NCI-H2107 (cell line): ENCODE results near the gene DEPDC5.
"Not testable (repeated sequence)": the region's sequence is repeated elsewhere in the genome, so short reads cannot be mapped to it uniquely, and the experiment has no call there.

Experiments used
- DNase-seq: peaks from one replicate; lab custom pipeline; 2025; lab: John Stamatoyannopoulos, UW

DEPDC5 gene

DNA sequence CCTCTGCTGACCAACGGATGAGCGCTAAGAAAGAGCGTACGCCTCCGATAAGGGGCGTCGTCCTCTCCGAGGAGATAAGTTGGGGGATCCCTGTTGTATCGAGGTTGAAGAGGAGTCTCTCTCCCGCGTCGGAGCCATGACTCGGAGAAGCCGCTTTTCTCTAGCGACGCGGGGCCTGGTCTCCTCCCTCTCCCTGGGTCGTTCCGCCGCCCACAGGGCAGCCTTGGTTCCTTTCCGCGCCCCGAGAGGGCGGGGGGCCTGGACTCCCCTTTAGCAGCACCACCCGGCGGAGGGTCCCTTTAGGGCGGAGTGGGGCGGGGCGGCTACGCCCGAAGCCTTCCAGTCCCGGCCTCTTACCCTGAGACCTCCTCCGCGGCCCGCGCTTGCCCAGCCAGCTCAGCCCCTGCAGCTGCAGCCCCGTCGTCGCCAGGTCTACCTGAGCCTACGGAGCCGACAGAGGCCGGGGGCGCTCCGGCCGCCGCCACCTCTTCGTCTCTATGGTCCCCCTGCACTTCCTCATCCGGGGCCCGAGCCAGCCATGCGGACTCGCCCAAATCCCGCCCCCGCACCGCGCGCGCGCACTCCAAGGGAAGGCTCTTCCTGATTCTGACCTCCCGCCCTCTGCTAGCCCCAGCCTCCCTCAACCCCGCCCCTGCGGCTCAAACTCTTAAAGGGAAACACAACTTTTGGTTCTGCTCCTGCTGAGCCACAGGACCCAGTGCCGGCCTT lies 4.0 kb upstream of the DEPDC5 start, which contains the start of gene PRR14L:
TSS of gene PRR14L (minus strand) at position 497 of the 729 bp plus-strand sequence. CDS start 11,272 bp downstream, outside the sequence.
- peak; percentile 90 for DNase-seq

- DNase-seq = no peak
Measured at GRCh38 chr22:31750365-31751284, 3.2 kb upstream of the DEPDC5 start.

DNA sequence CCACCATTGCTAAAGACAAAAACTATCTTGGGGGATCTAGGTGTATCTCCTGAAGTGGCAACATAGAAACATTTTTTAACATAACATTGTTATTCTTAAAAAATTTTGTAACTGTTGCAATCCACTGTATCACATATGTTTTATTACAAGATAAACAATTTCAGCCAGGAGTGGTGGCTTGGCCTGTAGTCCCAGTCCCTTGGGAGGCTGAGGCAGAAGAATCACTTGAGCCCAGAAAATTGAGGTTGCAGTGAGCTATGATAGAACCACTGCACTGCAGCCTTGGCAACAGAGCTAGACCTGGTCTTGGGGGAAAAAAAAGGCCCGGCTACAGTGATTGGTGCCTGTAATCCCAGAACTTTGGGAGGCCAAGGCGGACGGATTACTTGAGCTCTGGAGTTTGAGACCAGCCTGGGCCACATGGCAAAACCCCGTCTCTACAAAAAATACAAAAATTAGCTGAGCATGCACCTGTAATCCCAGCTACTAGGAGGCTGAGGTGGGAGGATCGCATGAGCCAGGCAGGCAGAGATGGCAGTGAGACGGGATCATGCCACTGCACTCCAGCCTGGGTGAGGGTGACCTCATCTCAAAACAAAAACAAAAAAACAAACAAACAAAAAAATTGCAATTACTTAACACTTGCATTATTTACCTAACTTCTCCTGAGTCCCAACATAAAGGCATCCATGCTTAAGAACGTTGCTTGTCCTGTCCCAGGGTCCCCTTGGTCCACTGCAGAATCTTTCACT lies 1.5 kb upstream of the DEPDC5 start:
- no peak for DNase-seq

DNA sequence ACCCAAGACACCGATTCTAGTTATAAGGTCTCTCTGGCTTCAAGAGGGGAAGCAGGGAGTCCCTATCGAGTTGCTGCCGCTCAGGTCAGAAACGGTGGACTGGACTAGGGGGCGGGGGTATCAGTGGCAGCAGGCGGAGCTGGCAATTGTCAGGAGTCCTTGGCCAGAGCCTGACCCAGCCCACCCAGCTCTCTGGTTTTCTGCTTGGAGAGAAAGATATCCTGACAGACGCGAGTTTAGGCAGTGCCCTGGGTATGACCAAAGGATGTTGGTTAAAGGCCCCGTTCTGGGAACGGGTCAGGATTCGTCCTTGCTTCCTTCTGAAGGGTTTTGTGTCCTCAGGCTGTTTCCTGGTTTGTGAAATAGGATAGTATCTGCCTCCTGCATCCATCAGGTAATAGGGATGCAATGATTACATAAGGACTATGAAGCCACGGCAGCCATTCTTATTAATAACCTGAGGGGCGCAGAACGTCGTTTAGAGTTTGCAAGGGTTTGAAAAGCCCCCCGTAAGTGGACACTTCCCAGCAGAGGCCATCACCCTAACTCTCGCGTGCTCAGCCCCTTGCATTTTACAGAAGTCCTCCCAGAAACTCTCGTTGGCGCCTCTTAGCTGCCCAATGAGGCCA lies 700 bp upstream of the DEPDC5 start:
- no peak for DNase-seq

GRCh38 chr22:31754813-31755212 lies 994 bp downstream of the DEPDC5 start:
- no peak for DNase-seq

GRCh38 chr22:31757265-31757664 lies 3.4 kb downstream of the DEPDC5 start:
- DNase-seq = no peak

GRCh38 chr22:31758860-31759259 lies 5.0 kb downstream of the DEPDC5 start:
- DNase-seq = not testable (repeated sequence)

DNA sequence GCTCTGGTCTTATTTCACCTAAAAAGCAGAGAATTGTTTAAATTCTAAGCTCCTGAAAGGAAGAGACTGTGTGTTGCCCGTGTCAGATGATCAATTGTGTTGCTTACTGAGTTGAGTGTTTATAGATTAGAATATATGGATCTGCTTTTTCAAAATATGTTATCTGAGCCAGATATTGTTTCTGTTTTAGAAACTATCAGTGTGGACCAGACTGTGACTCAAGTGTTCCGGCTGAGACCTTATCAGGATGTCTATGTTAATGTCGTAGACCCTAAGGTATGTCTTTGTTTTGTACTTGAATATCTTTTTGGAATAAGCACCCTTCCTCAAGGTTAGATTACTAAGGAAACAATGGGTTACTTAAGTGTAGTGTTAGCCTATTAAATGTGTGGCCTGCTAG lies 11.0 kb downstream of the DEPDC5 start:
- no peak for DNase-seq

DNA sequence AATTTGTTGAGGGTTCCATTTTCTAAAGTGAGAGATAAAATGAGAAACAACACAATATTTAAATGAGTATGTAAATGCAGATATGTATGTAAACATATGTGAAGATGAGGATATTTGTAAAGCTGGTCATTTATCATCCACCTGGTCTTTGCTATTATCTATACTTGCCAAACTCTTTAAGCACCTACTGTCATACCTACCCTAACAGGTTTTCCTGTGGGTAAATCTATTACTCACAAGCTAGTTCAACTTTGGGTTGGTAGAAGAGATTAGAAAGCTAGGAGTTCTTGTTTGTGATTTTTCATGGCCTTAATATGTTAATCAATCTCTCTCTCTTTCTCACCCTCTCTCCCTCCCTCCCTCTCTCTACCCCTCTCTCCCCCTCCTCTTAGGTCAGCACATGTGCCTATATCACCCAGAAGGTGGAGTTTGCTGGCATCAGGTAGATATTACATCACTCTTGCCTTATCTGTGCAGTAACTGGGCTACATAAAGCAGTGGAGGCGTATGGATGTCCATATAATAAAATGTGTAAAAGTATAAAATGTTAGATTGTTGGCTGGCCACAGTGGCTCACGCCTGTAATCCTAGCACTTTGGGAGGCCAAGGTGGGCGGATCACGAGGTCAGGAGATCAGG lies 14.7 kb downstream of the DEPDC5 start:
- no peak for DNase-seq

DNA sequence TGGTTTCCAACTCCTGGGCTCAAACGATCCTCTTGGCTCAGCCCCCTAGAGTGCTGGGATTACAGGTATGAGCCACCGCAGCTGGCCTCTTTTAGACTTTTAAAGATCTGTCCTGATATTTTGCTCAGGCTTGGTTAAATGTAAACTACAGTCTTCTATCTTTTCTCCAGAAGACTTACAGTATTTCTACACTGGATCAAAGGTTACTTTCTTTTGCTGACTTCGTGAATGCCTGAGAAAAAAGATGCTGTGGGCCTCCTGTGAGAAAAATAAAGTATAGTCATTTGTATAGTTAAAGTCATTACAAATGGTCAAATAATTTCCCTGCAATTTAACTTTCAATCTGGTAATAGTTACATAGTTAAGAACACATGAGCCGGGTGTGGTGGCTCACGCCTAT lies 19.6 kb downstream of the DEPDC5 start:
- no peak for DNase-seq

GRCh38 chr22:31776231-31776630 lies 22.4 kb downstream of the DEPDC5 start:
- DNase-seq = no peak

- DNase-seq = no peak
Measured at GRCh38 chr22:31789803-31790202, 36.0 kb downstream of the DEPDC5 start.

DNA sequence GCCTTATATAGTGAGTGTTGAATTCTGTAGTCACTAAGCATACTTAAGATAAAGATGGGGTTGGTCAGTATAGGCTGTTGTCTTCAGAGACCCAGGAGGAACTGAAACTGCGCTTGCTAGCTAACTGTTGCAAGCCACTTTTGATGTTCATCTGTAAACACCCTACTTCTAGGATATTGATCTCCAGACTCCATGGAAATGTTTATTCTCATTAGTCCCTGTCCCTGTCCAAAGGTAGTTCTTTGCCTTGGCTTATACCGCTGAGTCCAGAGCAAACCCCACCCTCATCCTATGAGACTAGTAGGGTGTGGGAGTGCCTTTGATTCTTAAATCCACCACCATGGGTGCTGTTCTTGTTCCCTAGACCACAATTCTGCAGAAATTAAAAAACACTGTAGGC lies 36.4 kb downstream of the DEPDC5 start:
- no peak for DNase-seq

GRCh38 chr22:31799358-31799757 lies 45.5 kb downstream of the DEPDC5 start:
- not testable (repeated sequence) for DNase-seq

GRCh38 chr22:31800065-31800464 lies 46.2 kb downstream of the DEPDC5 start:
- DNase-seq = no peak

DNA sequence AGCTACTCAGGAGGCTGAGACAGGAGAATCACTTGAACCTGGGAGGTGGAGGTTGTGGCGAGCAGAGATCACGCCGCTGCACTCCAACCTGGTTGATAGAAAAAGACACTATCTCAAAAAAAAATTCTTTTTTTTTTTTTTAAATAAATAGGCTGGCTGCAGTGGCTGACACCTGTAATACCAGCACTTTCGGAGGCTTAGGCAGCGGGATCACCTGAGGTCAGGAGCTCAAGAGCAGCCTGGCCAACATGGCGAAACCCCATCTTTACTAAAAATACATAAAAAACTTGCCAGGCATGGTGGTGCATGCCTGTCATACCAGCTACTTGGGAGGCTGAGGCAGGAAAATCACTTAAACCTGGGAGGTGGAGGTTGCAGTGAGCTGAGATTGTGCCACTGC lies 47.0 kb downstream of the DEPDC5 start:
- not testable (repeated sequence) for DNase-seq

- no peak for DNase-seq
Measured at GRCh38 chr22:31802575-31802974, 48.8 kb downstream of the DEPDC5 start.

DNA sequence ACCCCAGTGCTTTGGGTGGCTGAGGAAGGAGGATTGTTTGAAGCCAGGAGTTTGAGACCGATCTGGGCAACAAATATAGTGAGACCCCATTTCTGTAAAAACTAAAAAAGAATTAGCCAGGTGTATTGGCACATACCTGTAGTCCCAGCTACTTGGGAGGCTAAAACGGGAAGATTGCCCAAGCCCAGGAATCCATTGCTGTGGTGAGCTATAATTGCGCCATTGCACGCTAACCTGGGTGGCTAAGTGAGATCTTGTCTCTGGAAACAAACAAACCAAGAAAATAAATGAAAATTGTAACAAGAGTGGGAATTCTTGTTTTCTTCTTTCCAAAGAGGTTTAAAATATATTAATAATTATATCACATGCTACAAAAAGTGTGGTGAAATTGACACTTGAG lies 52.9 kb downstream of the DEPDC5 start:
- DNase-seq = no peak

DNA sequence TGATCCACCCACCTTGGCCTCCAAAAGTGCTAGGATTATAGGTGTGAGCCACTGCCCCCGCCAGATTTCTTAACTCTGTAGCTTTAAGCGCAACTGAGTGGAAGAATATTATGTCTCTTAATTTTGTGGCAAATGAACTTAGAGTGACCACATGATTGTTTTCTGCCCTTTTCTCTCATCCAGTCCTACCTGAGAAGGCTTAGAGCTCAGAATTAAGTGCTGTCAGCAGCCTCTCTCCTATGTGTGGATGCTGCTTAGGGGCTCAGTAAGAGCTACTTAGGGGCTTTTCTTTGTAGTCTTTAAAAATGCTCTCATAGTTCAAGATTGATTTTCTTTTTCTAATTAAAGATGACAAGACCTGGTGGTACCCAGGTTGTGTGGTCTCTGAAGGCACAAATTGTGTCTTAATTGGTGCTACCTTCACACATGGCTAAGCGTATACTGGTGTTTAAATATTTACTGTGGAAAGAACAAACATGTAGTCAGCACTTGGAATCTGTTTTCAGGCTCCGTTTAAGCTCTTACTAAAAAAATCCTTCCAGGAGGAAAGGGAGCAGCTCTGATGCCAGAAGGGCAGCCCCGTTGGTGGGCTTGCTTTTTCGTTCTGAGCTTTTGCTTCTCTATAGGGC lies 59.3 kb downstream of the DEPDC5 start:
- DNase-seq = no peak

- not testable (repeated sequence) for DNase-seq
Measured at GRCh38 chr22:31813898-31814297, 60.1 kb downstream of the DEPDC5 start.

DNA sequence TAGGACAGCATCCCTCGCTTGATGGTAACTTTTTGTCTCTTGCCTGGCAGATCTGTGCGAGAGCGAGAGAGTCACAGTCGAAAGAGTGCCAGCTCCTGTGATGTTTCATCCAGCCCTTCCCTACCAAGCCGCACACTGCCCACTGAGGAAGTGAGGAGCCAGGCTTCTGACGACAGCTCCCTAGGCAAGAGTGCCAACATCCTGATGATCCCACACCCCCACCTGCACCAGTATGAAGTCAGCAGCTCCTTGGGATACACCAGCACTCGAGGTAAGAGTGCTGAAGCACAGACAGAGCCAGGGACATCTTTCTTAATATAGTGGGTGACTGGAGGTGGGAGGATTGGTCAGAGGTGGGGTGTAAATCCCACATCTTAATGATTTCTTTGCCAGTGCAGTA lies 61.1 kb downstream of the DEPDC5 start:
- DNase-seq = no peak
